NT2/D1 (cell line): ENCODE measurements around the gene SLC48A1.

ENCODE experiments used
- DNase-seq: peaks from one replicate; pipeline ENCODE4 v3.0.0-alpha.2; 2011; ENCODE audit warnings: low read depth, low spot score
- H3K27me3 ChIP-seq: 2 replicates; pipeline ENCODE4 v1.6.0; 2011; ENCODE audit warnings: mild to moderate bottlenecking; ENCODE audit not compliant: insufficient read length, insufficient read depth
- H3K36me3 ChIP-seq: 2 replicates; pipeline ENCODE4 v1.6.1; 2011; ENCODE audit warnings: mild to moderate bottlenecking, low read length, mixed read lengths; ENCODE audit not compliant: insufficient read depth, insufficient read length
- H3K4me1 ChIP-seq: 2 replicates; pipeline ENCODE4 v1.5.1; 2011; ENCODE audit not compliant: insufficient read depth, insufficient read length
- H3K4me3 ChIP-seq: 2 replicates; pipeline ENCODE4 v1.5.1; 2011; ENCODE audit warnings: low read depth; ENCODE audit not compliant: insufficient read length
- H3K9ac ChIP-seq: 2 replicates; pipeline ENCODE4 v1.6.0; 2011; ENCODE audit warnings: low read depth; ENCODE audit not compliant: insufficient read length
- H3K9me3 ChIP-seq: 2 replicates; pipeline ENCODE4 v1.5.1; 2011; ENCODE audit warnings: mild to moderate bottlenecking, low read length; ENCODE audit not compliant: insufficient read depth
- SUZ12 ChIP-seq: IDR thresholded peaks from 2 replicates; pipeline ENCODE4 v1.6.1; 2011; ENCODE audit not compliant: insufficient read length, insufficient read depth; ENCODE audit errors: extremely low read depth
- YY1 ChIP-seq: IDR thresholded peaks from 2 replicates; pipeline ENCODE4 v1.6.1; 2011; ENCODE audit not compliant: insufficient read length, insufficient read depth
- ZNF274 ChIP-seq: IDR thresholded peaks from 2 replicates; pipeline ENCODE4 v1.6.1; 2011; ENCODE audit warnings: mild to moderate bottlenecking, low read depth, low read length

The SLC48A1 gene

DNA sequence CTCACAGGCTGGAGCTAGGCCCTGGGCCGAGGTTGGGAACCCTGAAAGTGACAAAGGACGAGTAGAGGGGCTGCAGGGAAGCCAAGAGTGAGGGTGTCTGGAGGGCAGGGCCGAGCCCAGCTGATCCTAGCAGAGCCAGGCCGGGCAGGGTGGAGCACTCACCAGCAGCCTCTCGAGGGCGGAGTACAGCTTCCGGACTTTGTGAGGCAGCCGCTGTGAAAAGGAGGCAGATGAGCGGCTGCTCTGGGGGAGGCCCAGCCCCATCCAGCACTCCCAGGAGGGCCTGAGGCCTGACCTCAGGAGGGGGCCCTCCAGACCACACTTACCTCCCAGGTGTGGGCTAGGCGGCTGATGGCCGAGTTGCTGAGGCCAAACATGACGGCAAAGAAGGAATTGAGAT is 33.1 kb upstream of the SLC48A1 start:
- H3K4me1 ChIP-seq: peaks cover 36% of the 10 kb centered on the region
- H3K4me3 ChIP-seq: no peak overlapping the region
- DNase-seq: no peak
- H3K27me3 ChIP-seq: peaks cover 3% of the 10 kb centered on the region
- no peak overlapping the region for H3K9ac ChIP-seq
- TF ChIP-seq SUZ12: no peak
- no peak for TF ChIP-seq ZNF274
- TF ChIP-seq YY1: no peak
- H3K36me3 ChIP-seq: no peaks in the 10 kb centered on the region
- H3K9me3 ChIP-seq: no peaks in the 10 kb centered on the region

DNA sequence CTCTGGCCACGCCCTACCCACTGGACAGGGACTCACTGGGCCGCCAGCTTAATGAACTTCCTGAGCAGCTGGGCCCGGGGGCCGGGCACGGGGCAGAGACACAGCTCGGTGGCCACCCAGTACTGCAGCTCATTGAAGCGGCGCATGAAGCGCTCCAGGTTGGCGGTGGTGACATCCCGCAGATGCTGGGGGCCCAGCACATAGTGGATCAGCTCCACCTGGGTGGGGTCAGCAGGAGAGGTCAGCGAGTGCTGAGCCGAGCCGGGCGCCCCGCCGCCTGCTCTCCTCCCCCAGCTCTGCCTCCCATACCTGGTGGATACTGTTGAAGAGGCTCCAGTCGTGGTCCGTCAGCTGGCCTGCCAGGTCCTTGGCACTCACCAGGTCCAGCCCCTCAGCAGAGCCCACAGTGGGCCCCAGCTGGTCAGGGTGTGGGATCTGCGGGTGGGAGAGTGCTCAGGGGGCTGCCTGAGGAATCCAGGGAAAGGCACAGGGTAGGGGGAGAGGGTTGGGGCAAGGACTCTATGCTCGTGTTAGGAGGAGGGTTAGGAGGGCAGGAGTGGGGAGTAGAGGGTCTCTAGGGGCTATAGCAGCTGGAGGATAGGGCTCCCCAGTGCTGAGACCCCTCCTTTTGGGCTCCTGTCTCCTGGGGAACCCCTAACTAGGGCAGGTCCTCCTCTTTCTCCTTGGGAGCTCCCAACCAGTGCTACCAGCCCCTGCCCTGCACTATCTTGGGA is 32.3 kb upstream of the SLC48A1 start:
- H3K9ac ChIP-seq: no peak overlapping the region
- no peaks in the 10 kb centered on the region for H3K36me3 ChIP-seq
- no peak for DNase-seq
- H3K27me3 ChIP-seq: peaks cover 3% of the 10 kb centered on the region
- peaks cover 28% of the 10 kb centered on the region for H3K4me1 ChIP-seq
- H3K9me3 ChIP-seq: no peaks in the 10 kb centered on the region
- no peak overlapping the region for H3K4me3 ChIP-seq
- TF ChIP-seq ZNF274 (no peak), YY1 (no peak), SUZ12 (no peak)

DNA sequence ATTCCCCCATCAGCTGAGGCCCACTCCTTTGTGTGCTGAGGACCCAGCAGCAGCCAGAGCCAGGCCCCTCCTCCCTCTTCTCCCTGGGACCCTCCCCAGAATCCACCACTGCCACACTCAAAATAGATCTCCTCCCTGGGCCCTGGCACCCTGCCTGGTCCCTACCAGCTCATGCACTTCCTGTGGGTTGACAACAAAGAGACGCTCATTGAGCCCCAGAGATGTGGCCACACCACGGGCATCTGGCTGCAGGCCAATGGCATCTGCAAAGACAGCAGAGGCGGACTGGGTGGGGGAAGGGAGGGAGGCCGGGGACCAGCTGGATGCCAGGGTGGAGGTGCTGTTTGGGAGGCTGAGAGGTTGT is 31.7 kb upstream of the SLC48A1 start:
- DNase-seq: no peak
- Histone ChIP-seq H3K36me3 (no peaks in the 10 kb centered on the region), H3K4me1 (peaks cover 27% of the 10 kb centered on the region), H3K9me3 (no peaks in the 10 kb centered on the region), H3K9ac (no peak overlapping the region), H3K27me3 (peaks cover 3% of the 10 kb centered on the region), H3K4me3 (no peak overlapping the region)
- TF ChIP-seq YY1 (no peak), SUZ12 (no peak), ZNF274 (no peak)

DNA sequence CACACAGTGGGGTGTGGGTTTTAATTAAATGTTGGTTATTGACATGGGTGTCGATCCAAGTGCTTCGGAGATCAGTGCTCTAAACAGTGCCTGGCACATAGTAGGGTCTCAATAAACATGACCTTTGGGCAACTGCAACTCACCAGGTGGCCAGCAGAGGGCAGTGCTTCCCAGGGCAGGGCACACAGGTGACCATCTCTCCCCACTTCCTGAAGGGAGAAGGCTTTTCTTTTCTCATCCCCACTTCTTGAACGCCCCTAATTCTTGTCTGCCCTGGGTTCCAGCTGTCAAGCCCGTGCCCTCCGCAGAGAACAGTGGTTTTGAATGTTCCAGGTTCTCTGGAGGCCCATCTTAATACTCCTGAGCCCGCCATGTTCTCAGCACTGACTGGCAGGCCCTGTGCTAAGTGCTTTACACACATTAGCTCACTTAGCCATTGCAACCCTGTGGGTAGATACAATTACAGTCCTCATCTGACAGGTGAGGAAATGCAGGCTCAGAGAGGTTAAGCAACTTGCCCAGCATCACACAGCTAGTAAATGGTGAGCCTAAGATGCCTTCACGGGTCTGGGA is 30.7 kb upstream of the SLC48A1 start:
- no peak overlapping the region for H3K4me3 ChIP-seq
- H3K9me3 ChIP-seq: no peaks in the 10 kb centered on the region
- H3K9ac ChIP-seq: no peak overlapping the region
- DNase-seq: peak; percentile 43
- peaks cover 3% of the 10 kb centered on the region for H3K27me3 ChIP-seq
- TF ChIP-seq SUZ12 (no peak), YY1 (no peak), ZNF274 (no peak)
- H3K4me1 ChIP-seq: peaks cover 20% of the 10 kb centered on the region
- no peaks in the 10 kb centered on the region for H3K36me3 ChIP-seq

DNA sequence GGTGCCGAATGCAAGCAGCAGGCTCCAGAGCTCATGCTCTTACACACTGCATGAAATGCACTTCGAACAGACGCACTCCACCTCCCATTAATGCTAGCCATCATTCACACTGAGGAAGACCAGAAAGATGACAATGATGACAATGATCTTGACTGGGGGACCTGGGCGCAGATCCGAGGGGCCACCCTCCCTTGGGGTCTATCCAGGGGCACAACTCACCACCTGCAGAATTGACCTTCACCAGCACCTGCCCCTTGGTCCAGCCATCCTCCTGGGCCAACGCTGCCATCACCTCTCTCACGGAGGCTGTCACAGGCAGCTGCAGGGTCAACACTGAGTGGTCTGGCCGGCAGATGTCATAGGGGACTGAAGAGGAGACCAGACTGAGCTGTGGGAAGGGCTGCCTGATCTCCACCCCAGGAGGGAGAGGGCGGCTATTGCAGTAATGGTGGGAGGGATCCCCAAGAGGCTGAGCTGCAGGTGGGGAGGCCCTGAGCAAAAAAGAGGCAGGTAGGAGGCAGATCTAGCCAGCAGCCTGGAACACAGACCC is 29.7 kb upstream of the SLC48A1 start:
- TF ChIP-seq ZNF274: no peak
- no peak for TF ChIP-seq SUZ12
- TF ChIP-seq YY1: no peak
- no peaks in the 10 kb centered on the region for H3K9me3 ChIP-seq
- H3K36me3 ChIP-seq: no peaks in the 10 kb centered on the region
- no peak overlapping the region for H3K4me3 ChIP-seq
- no peak for DNase-seq
- H3K4me1 ChIP-seq: peaks cover 20% of the 10 kb centered on the region
- H3K9ac ChIP-seq: no peak overlapping the region
- H3K27me3 ChIP-seq: peaks cover 3% of the 10 kb centered on the region

DNA sequence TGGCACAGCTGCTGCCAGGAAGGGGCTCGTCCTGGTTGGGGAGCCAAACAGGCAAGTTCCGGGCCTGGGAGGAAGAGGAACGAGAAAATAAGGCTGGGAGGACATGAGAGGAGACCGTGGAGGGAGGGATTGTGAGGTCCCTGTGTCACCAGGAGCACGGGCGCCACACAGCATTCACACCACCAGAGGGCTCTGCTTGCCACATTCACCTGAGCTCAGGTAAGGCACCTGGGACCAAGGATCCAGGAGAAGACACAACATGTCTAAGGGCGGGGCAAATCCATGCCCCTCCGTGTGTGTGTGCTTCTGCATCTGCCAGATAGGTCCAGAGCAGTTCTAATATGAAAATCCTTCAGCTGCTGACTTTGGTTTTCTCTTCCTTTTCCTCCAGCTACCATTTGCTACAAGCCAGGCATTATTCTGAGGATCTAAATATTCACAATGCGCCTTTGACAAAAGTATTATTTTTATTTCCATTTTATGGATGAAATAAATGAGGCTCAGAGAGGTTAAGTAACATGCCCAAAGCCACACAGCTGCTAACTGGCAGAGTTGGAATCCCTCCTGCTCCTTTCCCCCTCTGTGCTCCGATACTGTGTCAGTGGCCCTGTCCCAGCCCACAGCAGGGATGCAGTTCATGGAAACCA is 28.9 kb upstream of the SLC48A1 start:
- H3K4me3 ChIP-seq: no peak overlapping the region
- TF ChIP-seq YY1: no peak
- TF ChIP-seq ZNF274: no peak
- no peak for TF ChIP-seq SUZ12
- H3K4me1 ChIP-seq: peaks cover 20% of the 10 kb centered on the region
- no peak overlapping the region for H3K9ac ChIP-seq
- H3K36me3 ChIP-seq: no peaks in the 10 kb centered on the region
- H3K27me3 ChIP-seq: peaks cover 3% of the 10 kb centered on the region
- no peak for DNase-seq
- H3K9me3 ChIP-seq: no peaks in the 10 kb centered on the region

DNA sequence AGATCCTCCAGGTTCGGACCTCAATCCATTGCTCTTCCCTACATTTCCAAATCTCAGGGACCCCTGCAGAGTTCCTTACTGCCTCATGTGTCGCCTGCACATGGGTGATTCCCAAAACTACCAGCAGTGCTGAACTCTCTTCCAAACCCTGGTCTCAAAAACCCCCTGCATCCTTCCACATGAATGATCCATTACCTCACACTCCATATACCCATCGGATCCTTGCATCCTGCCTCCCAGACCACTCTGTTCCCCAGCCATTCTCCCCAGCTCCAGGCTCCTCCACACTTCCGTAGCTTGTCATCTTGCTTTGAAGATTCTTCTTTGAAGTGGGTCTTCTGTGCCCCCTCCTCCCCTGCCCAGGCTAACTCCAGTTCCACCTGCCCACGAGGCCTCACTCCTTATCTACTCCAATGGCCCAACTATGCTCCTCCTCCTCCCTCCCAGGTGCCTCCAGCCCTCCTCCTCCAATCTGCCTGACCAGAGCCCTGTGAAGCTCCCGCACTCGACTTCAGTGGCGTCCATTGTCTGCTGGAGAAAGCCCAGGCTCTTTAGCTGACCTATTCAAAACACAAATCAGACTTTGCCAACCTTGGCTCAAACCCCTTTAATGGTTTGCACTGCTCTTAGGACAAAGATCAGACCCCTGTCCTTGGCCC is 28.1 kb upstream of the SLC48A1 start:
- peaks cover 3% of the 10 kb centered on the region for H3K27me3 ChIP-seq
- TF ChIP-seq SUZ12: no peak
- no peak for TF ChIP-seq YY1
- TF ChIP-seq ZNF274: no peak
- no peak overlapping the region for H3K9ac ChIP-seq
- H3K4me3 ChIP-seq: no peak overlapping the region
- no peak for DNase-seq
- H3K9me3 ChIP-seq: no peaks in the 10 kb centered on the region
- no peaks in the 10 kb centered on the region for H3K36me3 ChIP-seq
- H3K4me1 ChIP-seq: peaks cover 20% of the 10 kb centered on the region
